Activated gamma-delta T cell (primary cell): ENCODE results near the gene HAUS6.
A peak's percentile ranks its signal among the peaks of the same experiment; 100 is the strongest.
"Not testable (repeated sequence)": the region's sequence is repeated elsewhere in the genome, so short reads cannot be mapped to it uniquely, and the experiment has no call there.

Experiments
- DNase-seq: peaks from one replicate; lab custom pipeline; 2025; lab: John Stamatoyannopoulos, UW

Gene HAUS6

DNA sequence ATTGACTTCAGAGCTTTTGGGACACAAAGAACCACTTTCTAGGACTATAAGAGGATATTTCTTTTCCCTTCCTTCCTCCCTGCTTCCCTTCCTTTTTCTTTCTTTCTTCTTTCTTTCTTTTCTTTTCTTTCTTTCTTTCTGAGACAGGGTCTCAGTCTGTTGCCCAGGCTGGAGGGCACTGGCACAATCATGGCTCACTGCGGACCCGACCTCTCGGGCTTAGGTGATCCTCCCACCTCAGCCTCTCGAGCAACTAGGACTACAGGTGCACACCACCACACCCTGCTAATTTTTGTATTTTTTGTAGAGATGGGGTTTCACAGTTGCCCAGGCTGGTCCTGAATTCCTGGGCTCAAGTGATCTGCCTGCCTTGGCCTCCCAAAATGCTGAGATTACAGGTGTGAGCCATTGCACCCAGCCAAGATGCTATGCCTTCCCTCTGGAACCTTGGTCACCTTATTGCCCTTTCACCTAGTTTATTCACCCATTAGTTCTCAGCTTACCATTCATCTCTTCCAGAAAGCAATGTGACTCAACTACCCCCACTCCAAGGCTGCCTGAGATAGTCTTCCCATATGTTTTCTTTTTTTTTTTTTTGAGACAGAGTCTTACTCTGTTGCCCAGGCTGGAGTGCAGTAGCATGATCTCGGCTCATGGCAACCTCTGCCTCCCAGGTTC lies 14.5 kb upstream of the HAUS6 start:
- no peak for DNase-seq

DNA sequence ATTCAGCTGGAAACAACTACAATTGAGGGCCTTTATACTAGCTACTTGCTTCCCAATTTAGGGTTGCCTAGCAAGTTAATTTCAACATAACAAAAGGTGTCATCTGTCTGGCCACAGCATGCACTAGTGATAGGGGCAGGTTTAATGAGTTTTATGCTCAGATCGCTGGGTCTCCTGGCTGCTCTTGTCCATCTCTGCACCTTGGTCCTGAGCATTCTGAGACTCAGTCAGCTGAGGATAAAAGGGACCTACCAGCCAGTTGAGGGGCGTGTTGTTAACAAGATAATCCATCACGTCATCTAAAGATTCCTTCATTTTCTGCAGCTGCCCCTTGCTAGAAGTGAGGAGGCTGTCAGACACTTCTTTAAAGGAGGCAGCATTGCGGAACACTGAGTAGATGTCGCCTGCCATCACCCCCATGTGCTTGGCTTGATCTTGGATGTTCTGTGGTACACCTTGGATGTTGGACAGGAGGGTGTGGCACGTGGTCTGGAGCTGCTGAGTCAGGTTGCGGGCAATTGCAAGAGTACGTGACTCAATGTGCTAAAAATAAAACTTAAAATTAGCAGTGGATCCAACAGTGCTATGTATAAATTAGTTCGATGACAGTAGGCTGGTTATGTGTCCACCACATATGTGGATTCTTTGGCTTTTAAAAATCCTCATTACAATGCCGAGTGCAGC lies 13.5 kb upstream of the HAUS6 start:
- no peak for DNase-seq

DNA sequence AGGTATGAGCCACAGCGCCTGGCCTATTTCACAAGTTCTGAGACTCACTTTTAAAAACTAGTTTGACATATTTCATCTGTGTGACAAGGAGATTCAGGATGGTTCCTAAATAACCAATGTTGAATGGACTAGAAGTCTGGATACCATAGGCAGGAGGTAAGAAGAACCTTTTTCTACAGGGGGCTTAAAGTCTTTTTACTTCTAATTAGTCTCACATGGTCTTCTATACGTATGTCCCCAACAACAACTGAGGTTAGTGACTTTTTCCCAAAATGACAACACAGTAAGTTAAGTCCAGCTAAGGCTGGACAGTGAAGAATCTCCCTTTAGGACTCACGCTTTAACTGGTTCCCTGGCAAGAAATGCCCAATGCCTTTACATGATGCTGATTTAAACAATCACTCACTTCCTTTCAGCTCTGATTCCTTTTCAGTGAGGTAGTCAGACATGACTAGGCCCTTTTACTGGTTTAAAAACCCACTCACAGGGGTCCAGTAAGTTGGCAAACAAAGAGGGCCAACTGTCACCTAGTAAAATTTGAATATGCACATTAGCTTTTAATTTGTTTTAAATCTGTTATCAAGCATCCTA lies 12.1 kb upstream of the HAUS6 start:
- DNase-seq: no peak

DNA sequence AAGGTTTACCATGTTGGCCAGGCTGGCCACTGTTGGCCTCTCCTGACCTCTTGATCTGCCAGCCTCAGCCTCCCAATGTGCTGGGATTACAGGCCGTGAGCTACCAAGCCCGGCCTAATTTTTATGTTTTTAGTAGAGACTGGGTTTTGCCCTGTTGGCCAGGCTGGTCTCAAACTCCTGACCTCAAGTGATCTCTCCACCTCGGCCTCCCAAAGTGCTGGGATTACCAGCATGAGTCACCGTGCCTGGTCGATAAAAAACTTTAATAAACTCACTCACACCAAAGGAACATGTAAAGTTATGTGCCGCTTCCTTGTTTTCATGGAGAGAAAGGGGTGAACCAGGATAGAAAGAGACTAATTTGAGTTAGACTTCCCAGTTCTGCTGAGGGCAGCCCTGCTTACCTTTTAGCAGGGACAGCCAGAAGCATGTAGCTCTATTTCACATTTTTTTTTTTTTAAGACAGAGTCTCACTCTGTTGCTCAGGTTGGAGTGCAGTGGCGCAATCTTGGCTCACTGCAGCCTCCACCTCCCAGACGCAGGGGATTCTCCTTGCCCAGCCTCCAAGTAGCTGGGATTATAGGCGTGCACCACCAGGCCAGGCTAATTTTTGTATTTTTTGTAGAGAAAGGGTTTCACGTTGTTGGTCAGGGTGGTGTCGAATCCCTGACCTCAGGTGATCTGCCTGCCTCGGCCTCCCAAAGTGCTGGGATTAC lies 11.4 kb upstream of the HAUS6 start:
- DNase-seq: no peak

DNA sequence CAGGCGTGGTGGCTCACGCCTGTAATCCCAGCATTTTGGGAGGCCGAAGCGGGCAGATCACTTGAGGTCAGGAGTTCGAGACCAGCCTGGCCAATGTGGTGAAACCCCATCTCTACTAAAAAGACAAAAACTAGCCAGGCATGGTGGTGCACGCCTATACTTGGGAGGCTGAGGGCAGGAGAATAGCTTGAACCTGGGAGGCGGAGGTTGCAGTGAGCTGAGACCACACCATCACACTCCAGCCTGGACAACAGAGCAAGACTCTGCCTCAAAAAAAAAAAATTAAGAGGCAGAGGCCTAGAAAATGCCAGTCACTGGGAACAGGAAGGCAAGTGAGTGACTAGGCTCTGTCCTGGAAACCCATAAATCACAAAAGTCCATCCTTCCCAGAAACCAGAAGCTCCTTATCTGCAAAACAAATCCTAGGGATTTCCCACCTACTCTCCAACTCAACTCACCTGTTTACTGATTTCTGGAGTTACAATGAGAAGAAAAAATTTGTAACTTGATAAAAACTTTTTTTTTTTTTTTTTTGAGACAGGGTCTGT lies 10.4 kb upstream of the HAUS6 start:
- DNase-seq: not testable (repeated sequence)

DNA sequence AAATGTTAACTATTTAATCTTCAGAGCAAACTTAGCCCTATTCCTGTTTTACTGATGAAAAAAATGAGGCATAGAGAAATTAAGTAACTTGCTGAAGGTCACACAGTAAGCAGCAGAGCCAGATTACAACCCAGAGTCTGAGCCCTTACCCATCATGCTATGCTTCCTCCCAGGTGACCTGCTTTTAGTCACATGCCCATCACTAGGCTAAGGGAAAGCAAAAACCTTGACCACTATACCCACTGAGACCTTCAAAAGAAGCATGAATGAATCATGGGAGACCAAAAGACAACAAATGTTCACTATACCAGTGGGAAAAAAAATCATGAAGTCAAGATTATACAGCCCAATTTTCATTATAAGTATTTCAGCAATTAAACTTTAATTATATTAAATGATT lies 5.3 kb upstream of the HAUS6 start:
- no peak for DNase-seq

DNA sequence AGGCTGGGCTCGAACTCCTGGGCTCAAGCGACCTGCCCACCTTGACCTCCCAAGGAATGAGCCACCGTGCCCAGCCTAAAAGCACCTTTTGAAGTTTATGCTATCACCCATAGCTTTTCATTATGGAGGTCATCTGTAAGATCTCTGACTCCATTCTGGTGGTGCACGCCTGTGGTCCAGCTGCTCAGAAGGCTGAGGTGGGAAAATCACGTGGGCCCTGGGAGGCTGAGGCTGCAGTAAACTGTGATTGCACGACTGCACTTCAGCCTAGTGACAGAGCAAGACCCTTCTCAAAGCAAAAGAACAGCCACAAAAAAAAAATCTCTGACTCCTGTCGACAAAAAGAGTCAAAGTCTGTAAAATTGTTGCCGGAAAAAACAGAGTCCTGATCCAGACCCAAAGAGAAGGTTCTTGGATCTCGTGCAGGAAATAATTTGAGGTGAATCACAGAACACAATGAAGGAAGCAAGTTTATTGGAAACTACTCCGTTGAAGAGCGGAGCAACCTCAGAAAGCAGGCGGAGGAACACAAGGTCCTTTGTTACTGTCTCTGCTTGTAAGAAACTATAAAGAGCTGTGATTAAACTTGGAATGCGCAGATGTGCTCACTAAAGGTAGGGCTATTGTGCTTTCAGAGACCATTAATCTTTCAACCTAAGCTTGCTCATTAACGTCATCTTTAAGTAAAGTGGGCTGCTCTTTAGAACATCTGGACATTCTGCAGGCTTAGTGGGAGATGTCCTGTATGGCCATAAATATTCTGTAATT lies 2.0 kb upstream of the HAUS6 start:
- no peak for DNase-seq

DNA sequence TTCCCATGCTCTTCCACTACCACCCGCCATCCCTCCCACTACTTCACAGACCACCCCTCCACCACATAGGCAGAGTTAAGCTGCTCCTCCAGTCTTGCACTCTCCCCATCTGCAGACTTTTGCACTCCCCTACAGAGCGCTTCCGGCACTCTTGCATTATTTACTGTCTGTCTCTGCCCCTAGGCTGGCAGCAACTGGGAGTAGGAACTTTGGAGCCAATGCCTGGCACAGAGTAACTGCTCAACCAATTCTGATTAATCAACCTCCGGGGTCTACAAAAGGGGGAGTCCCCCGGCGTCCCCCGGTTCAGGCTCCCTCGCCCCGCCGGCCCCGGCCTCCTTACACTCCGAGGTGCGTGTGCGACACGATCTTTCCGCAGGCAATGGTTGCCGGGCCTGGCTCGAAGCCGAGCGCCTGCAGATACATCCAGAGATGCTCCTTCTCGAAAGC lies 498 bp downstream of the HAUS6 start:
- peak; percentile 19 for DNase-seq

DNA sequence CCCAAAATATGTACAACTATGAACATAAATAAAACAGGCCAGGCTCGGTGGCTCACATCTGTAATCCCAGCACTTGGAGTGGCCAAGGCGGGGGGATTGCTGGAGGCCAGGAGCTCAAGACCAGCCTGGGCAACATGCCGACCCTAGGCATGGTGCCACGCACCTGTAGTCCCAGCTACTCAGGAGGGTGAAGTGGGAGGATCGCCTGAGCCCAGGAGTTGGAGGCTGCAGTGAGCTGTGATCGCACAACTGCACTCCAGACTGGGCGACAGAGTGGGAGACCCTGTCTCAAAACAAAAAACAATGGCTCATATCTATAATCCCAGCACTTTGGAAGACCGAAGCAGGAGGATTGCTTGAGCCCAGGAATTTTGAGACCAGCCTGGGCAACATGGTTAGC lies 1.5 kb downstream of the HAUS6 start:
- no peak for DNase-seq

DNA sequence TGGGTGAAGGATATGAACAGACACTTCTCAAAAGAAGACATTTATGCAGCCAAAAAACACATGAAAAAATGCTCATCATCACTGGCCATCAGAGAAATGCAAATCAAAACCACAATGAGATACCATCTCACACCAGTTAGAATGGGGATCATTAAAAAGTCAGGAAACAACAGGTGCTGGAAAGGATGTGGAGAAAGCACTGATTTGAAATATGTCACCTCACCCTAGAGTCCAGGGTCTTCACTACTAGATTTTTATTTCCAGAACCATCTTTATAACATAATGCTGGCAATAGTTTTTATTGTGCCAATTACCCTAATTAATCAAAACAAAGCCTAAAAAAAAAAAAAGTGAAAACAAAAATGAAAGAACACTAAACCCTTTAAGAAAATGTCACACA lies 5.3 kb downstream of the HAUS6 start:
- not testable (repeated sequence) for DNase-seq

DNA sequence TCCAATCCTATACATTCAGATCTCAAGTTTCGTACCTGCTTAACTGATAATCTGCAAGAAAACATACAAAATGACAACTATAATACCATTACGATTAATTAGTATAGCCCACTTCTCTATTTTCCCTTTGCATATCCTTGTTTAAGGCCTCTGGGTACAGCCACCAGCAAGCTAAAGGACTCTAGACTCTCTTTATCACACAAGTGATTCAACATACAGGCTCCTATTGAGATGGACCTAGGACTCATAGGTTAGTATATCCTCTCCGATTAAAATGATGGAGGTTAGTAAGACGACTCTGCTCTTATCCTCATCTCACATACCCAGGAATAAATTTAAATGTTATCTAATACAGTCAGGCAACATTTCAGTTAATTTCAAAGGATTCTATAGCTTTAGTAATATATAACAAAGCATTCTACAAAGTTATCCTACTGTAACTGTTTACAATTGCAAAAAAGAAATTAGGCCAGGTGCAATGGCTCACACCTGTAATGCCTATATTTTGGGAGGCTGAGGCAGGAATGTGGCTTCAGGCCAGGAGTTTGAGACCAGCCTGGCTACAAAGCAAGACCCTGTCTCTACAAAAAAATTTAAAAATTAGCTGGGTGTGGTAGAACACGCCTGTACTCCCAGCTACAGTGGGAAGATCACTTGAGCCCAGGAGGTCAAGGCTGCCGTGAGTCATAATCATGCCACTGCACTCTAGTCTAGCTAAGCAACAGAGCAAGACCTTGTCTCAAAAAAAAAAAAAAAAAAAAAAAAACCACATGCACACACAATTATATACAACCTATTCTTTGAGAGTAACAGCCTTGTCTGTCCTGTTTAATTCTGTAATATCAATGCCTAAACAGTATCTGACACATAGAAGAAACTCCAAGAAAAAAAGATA lies 15.4 kb downstream of the HAUS6 start:
- no peak for DNase-seq

DNA sequence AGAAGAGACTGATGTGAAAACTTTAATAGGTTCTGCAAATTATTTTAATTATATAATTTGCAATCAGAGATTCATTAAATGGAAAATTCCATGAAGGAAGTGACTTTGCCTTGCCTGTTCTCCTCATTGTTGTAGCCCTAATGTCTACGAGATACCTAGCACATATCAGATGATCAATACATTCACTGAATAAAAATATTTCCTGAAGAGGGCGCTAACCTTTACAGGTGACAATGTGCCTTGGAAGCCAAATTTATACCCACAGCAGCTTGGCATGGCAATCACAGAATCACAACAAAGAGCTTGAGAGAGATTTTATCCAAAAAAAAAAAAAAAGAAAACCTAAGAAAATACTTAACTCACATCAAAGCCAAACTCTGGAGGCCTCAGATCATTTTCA lies 17.4 kb downstream of the HAUS6 start:
- DNase-seq: no peak

DNA sequence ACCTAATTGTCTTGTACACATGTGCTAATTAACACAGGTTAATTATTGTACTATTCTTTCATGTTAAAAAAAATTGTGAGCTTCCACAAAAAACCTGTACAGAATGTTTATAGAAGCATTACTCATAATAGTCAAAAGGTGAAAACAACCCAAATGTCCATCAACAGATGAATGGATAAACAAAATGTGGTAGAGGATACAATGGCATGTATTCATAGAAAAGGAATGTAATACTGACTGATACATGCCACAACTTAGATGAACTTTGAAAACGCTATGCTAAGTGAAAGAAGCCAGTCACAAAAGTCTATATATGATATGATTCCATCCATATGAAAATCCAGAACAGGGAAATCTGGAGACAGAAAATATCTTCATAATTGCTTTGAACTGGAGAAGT lies 27.9 kb downstream of the HAUS6 start:
- DNase-seq: no peak

DNA sequence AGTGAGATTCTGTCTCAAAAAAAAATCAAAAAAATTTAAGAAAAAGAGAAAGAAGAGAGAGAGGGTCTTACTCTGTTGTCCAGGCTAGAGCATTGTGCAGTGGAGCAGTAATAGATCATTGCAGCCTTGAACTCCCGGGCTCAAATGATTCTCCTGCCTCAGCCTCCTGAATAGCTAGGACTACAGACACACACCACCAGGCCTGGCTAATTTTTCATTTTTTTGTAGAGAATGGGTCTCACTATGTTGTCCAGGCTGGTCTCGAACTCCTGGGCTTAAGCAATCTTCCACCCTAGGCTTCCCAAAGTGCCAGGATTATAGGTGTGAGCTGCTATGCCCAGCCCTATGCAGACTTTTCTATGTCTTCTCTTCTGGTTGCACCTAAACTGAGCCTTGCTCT lies 28.5 kb downstream of the HAUS6 start:
- DNase-seq: no peak

DNA sequence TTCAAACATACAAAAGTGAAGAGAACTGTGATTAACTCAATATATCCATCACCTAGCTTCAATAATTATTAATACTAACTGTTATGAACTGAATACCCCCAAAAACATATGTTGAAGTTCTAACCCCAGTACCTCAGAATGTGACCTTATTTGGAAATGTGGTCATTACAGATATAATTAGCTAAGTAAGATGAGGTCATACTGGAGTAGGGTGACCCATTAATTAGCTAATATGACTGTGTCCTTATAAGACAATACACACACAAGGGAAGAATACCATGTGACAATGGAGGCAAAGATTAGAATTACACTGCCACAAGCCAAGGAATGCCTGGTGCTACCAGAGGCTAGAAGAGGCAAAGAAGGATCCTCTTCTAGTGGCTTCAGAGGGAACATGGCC lies 45.7 kb downstream of the HAUS6 start:
- DNase-seq: no peak

DNA sequence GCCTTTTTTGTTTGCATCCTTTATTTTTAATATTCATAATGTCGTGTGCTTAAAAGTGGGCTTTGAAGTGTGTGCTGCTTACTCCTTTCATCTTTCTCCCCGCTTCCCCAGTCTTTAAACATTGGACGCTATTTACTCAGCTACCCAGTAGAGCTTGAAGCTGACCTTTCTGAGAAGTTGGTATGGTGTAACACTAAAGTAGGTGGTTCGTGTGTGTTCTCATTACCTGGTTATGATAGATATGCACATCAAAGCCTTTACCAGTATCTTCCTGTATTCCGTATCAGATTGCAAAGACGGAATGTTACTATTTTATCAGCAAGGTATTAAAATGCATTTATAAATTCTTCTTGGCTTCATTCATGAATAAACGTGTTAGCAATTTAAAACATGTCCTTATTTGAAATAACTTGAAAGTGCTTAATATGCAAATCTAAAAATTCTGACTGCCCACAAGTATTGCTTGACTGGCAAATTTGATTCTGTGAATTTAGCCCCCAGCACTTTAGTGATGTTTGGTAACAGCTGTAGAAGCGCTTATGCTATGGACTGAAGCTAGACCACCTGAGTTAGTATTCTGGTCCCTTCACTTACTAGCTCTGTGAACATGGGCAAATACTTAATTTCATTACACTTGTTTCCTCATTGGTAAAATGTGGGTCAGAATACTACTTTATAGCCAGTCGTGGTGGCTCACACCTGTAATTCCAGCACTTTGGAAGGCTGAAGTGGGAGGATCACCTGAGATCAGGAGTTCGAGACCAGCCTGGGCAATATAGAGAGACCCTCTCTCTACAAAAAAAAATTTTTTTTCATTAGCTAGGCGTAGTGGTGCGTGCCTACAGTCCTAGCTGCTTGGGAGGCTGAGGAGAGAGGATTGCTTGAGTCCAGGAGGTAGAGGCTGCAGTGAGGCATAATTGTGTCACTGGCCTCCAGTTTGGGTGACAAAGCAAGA lies 51.8 kb downstream of the HAUS6 start:
- no peak for DNase-seq

DNA sequence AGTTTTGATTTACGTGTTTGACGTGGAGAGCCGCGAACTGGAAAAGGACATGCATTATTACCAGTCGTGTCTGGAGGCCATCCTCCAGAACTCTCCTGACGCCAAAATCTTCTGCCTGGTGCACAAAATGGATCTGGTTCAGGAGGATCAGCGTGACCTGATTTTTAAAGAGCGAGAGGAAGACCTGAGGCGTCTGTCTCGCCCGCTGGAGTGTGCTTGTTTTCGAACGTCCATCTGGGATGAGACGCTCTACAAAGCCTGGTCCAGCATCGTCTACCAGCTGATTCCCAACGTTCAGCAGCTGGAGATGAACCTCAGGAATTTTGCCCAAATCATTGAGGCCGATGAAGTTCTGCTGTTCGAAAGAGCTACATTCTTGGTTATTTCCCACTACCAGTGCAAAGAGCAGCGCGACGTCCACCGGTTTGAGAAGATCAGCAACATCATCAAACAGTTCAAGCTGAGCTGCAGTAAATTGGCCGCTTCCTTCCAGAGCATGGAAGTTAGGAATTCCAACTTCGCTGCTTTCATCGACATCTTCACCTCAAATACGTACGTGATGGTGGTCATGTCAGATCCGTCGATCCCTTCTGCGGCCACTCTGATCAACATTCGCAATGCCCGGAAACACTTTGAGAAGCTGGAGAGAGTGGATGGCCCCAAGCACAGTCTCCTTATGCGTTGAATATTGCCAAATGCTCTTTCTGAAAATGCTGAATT lies 52.6 kb downstream of the HAUS6 start:
- no peak for DNase-seq

DNA sequence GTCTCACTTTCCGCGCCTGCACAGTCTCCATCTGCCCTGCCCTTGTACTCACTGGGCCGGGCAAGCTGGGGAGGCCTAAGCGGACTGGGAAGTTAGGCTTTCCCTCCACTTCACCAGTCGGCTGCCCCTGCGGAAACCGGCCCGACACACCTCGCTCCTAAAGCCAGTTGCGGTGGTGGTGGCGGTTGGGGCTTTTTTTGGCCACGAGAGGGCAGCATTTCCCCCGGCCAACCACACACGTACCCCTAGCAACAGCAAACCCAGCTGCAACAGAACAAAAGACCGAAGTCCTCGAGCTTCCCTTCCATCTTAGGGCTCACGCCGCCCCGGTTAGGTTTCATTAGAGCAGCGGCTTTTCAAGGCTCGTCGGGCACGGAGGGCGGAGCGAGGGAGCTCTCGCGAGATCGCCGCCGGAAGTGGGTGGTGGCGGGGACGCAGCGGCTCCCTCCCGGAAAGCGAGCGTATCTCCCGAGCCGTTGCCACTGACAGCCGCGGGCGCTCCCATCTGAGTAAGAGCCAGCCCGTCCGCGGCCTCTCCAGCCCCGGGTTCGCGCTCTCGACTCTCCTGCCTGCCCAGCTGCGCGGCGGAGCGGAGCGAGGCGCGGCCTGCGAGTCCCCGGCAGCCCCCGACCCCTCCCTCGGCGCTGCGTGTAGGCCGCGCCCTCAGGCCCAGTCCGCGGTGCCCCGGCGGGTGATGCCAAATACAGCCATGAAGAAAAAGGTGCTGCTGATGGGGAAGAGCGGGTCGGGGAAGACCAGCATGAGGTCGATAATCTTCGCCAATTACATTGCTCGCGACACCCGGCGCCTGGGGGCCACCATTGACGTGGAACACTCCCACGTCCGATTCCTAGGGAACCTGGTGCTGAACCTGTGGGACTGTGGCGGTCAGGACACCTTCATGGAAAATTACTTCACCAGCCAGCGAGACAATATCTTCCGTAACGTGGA lies 53.5 kb downstream of the HAUS6 start, which contains the start of gene RRAGA:
Gene RRAGA, plus strand, starts transcription at position 462 of the 951 bp plus-strand sequence. Its CDS starts 233 bp downstream, at position 695.
- peak; percentile 88 for DNase-seq
